UCSD-AML1 (cell line): Measurements from ENCODE around the gene SAMD8.

Source experiments
- DNase-seq: peaks from one replicate; lab custom pipeline; 2025; ENCODE audit not compliant: unreplicated experiment; lab: John Stamatoyannopoulos, UW

The SAMD8 gene

GRCh38 chr10:75084834-75085384 is 26.5 kb upstream of the SAMD8 start:
- no peak for DNase-seq

DNA sequence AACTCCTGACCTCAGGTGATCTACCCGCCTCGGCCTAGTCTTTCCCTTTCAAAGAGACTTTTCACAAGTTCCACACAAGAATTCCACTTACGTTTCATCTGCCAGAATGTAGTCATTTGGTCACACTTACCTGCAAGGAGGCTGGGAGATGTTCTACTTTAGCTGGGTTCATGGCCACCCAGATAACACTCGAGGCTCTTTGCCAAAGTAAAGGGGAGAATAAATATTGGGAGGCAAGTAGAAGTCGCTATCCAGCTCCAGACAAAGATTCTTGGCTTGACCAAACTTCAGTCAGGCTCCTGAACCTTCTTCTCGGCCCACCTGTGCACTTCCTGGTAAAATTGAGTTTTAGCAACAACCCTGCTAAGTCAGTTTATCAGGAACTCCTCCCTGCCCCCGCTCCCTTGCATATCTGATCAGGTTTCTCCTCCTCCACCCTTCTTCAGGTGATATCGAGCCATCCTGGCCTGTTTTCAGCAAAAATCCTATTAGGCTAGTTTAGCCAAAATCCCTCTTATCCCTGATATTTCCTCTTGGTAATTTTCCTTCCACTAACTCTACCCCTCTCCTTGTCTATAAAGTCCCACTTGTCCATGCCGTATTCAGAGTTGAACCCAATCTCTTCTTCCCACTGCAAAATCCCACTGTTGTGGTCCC is 25.1 kb upstream of the SAMD8 start:
- DNase-seq = no peak

DNA sequence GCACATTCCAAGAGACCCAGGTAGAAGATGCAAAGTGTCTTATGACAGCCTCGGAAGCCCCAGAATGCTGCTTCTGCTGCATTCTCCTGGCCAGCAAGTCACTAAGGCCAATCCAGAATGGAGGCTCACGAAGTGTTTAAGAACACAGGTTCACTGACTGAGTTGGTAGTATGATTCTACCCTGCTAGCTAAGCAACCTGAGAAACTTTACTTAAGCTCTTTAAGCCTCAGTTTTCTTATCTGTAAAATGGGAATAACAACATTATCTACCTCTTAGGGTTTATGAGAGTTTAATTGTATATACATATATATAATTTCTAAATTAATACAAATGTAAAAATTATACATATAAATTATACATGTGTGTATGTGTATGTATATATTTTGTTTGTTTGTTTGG is 22.8 kb upstream of the SAMD8 start:
- no peak for DNase-seq

DNA sequence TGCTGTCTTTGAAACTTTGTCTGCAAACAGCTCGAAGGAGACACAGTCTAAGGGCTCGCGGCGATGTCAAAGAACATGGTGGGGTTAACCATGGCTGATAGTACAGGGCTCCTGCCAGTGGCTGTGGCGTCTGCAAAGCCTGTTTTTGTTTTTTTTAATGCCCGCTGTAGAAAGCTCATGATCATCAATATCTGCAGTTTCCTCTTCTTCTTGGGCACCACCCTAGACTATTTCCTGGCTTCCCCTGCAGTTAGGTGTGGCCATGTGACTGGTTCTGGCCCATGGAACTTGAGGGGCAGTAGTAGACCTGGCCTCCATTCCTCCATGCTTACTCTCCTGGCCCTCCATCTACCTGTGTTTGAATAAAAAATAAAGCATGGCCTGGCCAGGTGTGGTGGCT is 21.8 kb upstream of the SAMD8 start:
- no peak for DNase-seq

DNA sequence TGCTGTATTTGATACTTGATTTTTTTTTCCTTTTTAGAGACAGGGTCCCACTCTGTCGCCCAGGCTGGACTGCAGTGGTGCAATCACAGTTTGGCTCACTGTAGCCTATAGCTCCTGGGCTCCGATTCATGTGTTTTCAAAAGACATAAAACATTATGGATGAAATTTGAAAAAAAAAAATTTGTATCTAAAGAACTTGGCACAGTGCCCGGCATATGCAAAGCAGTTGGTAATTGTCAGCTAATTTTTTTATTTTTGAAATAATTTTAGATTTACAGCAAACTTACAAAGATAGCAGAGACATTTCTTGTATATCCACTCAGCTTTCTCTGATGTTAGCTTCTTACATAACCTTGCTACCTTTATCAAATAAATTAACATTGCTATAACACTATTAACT is 20.3 kb upstream of the SAMD8 start:
- no peak for DNase-seq

DNA sequence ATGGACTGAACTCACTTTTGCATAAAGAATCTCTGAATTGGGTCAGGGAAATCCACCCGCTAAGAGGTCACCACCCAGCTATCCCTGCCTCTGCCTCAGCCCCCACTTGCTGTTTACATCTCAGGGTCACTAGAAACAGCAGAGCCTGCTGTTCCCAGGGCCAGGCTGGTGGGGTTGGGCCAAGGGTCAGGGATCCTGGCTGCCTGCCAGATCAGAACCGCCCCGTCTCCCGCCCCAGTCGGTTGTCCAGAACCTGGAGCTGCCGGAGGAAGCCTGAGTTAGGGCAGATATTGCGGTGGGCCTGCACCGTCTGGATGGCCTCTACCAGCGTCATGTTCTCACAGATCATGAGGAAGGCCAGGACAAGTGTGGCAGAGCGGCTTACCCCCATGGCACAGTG is 17.0 kb upstream of the SAMD8 start:
- DNase-seq = no peak

DNA sequence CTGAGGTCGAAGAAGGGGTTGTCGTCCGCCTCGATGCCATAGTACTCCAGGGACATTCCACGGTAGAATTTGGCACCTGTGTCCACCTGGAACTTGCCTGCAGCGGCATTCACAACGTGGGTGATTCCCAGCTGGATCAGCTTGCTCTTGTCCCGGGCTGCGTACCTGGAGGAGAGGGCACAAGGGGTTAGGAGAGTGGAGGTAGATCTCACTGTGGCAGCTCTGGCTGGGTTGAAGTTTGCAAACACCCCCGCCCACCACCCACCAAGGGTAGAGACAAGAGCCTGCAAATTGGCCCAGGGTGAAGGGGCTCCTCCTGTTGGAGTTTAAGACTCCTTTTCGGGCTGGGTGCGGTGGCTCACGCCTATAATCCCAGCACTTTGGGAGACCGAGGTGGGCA is 15.8 kb upstream of the SAMD8 start:
- no peak for DNase-seq

DNA sequence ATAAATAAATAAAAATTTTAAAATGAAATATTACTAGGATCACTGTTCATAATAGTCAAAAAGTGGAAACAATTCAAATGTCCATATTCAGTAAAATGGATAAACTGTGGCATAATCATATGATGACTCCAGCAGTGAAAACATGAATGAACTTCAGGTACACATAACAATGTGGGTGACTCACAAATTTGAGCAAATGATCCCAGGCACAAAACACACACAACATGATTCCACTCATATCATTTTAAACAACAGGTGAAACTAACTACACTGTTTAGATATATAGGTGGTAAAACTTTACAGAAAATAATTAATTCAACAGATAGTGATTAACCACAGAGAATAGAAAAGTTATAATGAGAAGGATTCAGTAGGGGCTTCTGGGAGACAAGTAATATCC is 14.7 kb upstream of the SAMD8 start:
- no peak for DNase-seq

GRCh38 chr10:75097666-75098285 is 13.7 kb upstream of the SAMD8 start:
- peak; percentile 18 for DNase-seq

DNA sequence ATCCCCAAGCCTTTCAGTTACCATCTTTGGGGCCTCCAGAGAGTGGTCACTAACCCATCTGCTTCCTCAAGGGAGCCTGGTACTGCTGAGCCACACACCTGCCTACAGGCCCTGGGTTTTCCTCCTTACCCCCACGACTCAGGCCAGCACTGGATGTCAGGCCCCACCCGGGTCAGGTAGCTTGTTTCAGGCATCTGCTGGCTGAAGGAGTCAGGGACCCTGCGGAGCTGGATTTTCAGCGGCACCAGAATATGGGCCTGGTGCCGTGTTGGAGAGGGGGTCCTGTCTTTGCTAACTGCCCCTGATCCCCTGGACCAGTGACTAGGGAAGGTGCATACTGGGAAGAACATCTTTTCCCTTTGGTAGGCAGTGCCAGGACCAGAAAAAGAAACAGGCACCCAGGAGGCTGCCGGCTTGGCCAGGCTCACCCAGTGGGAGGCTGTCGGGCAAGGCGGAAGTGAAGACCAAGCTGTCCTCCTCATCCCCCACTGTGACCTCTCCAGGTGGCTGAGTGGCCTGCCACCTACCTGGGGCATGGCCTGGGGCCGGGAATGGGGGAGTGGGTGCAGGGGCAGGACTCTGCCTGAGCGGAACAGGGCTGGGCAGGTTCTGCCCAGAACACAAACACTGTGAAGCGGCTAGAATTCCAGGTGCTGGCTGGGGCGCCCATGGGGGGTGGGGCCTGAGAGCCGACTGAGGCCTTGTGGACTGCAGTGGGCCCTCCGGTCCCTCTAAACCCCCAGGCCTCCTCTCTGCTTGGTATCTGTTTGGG is 12.4 kb upstream of the SAMD8 start:
- DNase-seq = no peak

GRCh38 chr10:75099952-75100763 is 11.3 kb upstream of the SAMD8 start:
- peak; percentile 75 for DNase-seq

- no peak for DNase-seq
These were observed 10.6 kb upstream of the SAMD8 start for GRCh38 chr10:75100764-75101291.

DNA sequence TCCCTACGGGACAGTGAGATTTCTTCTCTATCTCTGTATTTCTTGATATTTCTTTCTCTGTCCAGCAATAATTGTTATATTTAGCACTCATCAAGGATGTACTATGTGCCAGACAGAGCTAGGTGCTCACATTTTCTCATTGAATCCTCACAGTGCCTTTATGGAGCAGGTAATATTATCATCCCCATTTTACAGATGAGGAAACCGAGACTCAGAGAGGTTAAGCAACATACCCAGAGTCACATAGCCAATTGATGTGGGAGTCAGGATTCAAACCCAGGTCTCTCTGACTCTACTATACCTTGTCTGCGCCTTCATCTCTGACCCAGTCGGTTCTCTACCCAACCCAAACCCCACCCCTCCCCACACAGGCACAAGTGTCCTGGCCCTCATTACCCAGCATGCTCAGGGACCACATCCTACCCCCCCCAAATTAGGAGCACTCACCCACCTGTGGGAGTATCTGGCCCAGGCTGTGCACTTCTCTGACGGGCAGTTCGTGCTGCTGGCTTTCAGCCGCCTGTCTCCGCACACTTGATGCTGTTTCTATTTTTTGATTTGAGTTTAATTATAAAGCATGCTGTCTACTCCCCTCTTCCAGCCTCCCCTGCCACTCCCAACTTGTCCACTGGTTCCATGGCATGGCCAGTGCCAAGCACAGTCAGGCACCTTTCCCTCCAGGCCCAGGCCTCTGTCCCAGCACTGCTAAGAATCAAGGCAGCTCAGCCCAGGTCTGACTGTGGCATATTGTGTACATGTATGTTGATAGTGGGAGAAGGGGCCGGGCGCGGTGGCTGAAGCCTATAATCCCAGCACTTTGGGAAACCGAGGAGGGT is 9.8 kb upstream of the SAMD8 start:
- no peak for DNase-seq

DNA sequence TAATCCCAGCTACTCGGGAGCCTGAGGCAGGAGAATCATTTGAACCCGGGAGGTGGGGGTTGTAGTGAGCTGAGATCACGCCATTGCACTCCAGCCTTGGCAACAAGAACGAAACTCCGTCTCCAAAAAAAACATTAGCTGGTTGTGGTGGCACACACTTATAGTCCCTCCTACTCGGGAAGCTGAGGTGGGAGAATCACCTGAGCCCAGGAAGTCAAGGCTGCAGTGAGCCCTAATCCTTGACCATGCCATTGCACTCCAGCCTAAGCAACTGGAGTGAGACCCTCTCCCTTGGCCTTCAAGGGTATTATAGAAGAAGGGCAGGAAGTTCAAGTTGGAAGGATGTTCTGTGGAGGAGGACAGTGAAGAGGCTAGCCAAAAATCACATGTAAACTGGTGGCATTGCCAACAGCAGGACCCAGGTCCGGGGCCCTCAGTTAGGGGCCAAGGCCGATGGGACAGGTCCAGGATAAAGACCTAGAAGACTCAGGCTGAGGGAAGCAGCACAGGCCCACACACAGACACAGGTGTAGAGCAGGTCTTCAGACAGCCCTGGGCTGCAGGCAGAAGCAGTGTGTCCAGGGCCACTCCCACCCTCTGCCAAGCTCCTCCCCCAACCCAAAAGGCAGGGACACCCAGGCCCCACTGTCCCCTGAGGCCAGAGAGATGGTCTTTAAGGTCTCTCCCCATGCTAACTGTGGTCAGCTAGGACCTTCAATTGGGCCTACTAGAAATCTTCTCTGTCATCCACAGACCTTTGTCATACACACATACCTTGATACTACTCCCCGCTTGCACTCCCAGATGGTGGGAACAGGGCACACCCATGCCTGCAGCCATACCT is 8.4 kb upstream of the SAMD8 start:
- DNase-seq = no peak

DNA sequence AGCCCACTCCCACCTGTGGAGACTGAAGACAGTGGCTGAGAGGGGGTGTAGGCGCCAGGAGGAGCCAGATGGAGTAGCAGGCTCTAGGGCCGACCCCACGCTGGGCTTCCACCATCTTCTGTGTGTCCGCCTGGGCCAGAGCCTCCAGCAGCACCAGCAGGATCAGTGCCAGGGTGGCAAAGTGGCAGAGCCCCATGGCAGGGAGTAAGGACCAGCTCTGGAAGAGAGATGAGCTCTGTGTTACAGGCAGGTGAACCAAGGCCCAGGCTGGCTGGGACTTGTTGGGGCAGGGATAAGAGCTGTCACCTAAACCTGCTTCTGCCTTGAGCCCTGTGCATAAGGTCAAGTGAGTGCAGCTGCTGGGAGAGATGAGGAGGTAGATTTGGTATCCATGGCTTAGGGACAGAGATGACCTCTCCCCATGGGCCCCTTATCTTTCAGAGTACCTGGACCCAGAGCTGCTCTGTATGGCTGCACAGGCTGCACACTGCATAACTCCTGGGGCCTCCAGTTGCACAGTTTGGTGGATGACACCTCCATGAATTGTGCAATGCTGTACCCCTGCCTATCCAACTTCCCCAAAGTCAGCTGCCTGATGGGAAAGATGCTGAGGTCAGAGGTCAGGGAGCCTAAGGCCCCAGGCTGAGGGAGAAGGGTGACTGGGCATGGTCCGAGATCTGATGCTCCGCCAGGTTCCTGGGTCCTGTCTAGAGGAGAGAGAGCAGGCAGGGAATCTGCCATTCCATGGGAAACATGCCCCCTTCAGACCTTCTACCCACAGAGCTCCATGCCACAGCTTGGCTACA is 7.4 kb upstream of the SAMD8 start:
- no peak for DNase-seq

GRCh38 chr10:75104842-75105241 is 6.6 kb upstream of the SAMD8 start:
- peak; percentile 21 for DNase-seq

DNA sequence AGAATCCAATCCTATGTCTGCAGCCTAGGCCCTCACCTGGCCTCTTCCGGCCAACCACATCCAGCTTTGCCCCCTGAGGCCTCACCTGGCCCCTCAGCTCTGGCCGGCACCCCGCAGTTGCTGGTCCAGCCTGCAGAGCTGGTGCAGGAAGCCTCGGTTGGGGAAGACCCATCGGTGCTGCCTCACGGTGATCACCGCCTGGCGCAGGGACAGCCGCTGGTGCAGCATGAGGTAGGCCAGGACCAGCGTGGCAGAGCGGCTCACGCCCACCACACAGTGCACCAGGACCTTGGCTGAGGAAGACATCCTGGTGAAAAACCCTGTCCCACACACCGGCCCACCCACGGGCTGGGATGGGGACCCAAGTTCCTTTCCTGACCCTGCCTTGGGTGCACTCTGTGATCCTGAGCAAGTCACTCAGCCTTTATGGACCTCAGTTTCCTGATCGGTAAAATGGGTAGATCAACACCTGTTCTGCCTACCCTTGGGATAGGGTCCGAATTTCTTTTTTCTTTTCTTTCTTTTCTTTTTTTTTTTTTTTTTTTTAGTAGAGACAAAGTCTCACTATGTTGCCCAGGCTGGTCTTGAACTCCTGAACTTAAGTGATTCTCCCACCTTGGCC is 5.8 kb upstream of the SAMD8 start:
- DNase-seq = no peak

DNA sequence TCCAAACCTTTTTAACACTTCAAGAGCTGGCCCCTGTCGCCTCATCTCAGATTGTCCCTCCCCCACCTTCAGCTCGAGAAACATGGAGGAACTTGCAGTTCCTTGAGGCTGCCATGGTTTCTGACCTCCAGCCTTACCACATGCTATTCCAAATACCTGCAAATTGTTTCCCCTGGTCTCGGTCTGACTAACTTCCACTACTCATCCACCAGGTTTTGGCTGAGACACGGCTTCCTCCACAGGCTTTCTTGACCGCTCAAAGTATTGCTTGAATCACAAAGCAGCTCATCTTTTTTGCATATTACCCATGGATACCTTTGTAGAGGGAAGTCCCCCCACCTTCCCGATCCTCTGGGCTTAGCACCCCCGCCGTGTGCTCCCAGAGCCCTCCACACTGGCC is 5.2 kb upstream of the SAMD8 start:
- no peak for DNase-seq
